Uterus (tissue), 4 donors: Measurements from ENCODE around the gene KDM5D. TPM values are rescaled to one million over a fixed set of nuclear protein-coding genes. Genes with fewer than 3 reads are reported as not detected.

Source experiments
- DNase-seq, 2 donors: peaks; one replicate each; pipeline ENCODE4 v3.0.0-alpha.2; 2019 to 2020
- H3K27ac ChIP-seq, 2 donors: fragments of 200-600 bp; sonication (generic); 1 replicate in 1 of 2; 2 replicates in 1 of 2; pipeline ENCODE4 v1.5.1; 2016 to 2018
- H3K27me3 ChIP-seq, 2 donors: fragments of 200-600 bp; sonication (generic); one replicate each; pipeline ENCODE4 v1.5.1; 2018 to 2019; ENCODE audit warnings: control low read depth in 1 of 2
- H3K36me3 ChIP-seq, 2 donors: fragments of 200-600 bp; sonication (generic); one replicate each; pipeline ENCODE4 v1.5.1; 2019; ENCODE audit warnings: control low read depth in 1 of 2
- H3K4me1 ChIP-seq, 2 donors: fragments of 200-600 bp; sonication (generic); one replicate each; pipeline ENCODE4 v1.5.1; 2018 to 2019; ENCODE audit warnings: control low read depth in 1 of 2
- H3K4me3 ChIP-seq, 2 donors: fragments of 200-600 bp; sonication (generic); 1 replicate in 1 of 2; 2 replicates in 1 of 2; pipeline ENCODE4 v1.5.1; 2018 to 2019; ENCODE audit warnings: mild to moderate bottlenecking in 1 of 2
- H3K9me3 ChIP-seq, 2 donors: fragments of 200-600 bp; sonication (generic); one replicate each; pipeline ENCODE4 v1.5.1; 2019; ENCODE audit warnings: control low read depth in 1 of 2
- POLR2A ChIP-seq, 2 donors: fragments of 450-650 bp; IDR thresholded peaks; one replicate each; pipeline ENCODE4 v1.6.1; 2016; ENCODE audit warnings: antibody characterized with exemption in 2 of 2, mild to moderate bottlenecking in 1 of 2, moderate library complexity in 1 of 2
- intact Hi-C: fragments of 100-400 bp; cut with DNase I; formaldehyde crosslinking; loops from one replicate; pipeline ENCODE4 v1.15.1; 2023; ENCODE audit warnings: low total_unique reads
- total RNA-seq, 4 donors: library from RNA; depleted of rRNA in 3 of 4; stranded (reverse); fragments of >200 nt in 3 of 4; gene quantifications; one replicate each; pipeline versions ENCODE4 v1.1.0 to v1.2.4, GENCODE V29; 2014 to 2023
- TF ChIP-seq, protein P1 (sequence below), 4 experiments: fragments of 200-600 bp in 2 of 4; fragments of 450-650 bp in 2 of 4; sonication (generic) in 2 of 4; IDR thresholded peaks; one replicate each; pipeline ENCODE4 v1.5.1; 2016 to 2019; ENCODE audit warnings: antibody characterized with exemption in 4 of 4, mild to moderate bottlenecking in 2 of 4, moderate library complexity in 1 of 4
- donor health status: DM: yes; HTN: yes; CAD: no.

Gene KDM5D
- total RNA-seq = not detected

DNA sequence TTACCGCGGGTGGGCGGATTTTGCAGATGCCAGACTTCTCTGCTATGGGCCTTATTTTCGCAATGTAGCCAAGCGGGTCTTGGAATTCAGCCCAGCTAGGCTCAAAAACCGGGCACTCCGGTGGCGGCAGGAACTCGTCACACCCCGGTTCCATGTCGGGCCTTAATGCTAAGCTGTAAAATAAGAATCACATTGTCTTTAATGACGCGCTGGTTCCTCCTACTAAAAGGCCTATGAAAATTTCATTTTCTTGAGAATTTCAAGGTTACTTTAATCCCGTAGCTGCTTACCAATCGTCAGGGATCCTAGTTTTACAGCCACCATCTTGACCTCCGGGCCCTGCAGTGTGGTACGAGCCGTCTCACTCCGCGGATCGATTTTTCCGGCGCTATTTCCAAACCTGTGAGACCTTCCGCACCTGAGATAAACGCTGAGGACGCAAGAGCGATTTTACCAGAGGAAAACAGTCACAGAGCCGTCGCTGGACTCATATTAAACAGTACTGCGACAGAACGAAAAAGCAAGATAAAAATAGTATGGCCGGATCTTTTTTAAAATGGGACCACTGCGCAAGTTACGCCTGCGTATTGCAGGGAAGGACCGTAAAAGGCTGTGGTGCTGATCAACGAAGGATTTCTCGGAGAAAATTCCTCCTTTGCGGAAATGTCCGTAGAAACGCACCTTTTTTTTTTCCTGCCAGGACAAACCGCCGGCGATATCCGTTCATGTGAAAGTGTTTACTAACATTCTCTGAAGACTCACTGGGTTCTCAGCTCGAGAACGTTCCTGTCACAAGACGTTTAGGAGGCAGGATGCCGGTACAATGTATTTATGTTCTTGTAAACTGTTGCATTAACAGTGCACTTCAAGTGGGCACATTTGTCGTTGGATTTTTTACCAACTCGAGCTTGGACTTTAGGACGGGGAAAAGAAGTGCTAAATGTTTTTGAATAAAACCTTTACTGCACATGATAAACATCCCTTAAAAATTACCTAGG is at the start of gene KDM5D:
Gene KDM5D, minus strand, starts transcription at position 346 of the 998 bp plus-strand sequence. Its CDS starts 192 bp downstream, at position 154.
- H3K27me3 ChIP-seq = no peaks in the 10 kb centered on the region
- no peaks in the 10 kb centered on the region for H3K9me3 ChIP-seq
- no peak for DNase-seq
- no peaks in the 10 kb centered on the region for H3K36me3 ChIP-seq
- H3K4me1 ChIP-seq = no peaks in the 10 kb centered on the region
- H3K4me3 ChIP-seq = no peak within 1 kb of the TSS
- TF ChIP-seq, protein P1, sequence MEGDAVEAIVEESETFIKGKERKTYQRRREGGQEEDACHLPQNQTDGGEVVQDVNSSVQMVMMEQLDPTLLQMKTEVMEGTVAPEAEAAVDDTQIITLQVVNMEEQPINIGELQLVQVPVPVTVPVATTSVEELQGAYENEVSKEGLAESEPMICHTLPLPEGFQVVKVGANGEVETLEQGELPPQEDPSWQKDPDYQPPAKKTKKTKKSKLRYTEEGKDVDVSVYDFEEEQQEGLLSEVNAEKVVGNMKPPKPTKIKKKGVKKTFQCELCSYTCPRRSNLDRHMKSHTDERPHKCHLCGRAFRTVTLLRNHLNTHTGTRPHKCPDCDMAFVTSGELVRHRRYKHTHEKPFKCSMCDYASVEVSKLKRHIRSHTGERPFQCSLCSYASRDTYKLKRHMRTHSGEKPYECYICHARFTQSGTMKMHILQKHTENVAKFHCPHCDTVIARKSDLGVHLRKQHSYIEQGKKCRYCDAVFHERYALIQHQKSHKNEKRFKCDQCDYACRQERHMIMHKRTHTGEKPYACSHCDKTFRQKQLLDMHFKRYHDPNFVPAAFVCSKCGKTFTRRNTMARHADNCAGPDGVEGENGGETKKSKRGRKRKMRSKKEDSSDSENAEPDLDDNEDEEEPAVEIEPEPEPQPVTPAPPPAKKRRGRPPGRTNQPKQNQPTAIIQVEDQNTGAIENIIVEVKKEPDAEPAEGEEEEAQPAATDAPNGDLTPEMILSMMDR (IDR thresholded peaks at IDR 0.05) = no peak
- no peak for TF ChIP-seq POLR2A (IDR thresholded peaks at IDR 0.05)
- no peak within 1 kb of the TSS for H3K27ac ChIP-seq
- intact Hi-C loops = no loop called here

- no peaks in the 10 kb centered on the region for H3K9me3 ChIP-seq
- no peak overlapping the region for H3K27ac ChIP-seq
- TF ChIP-seq, protein P1 (IDR thresholded peaks at IDR 0.05) = no peak
- TF ChIP-seq POLR2A (IDR thresholded peaks at IDR 0.05) = no peak
- H3K4me3 ChIP-seq = no peak overlapping the region
- H3K27me3 ChIP-seq = no peaks in the 10 kb centered on the region
- H3K4me1 ChIP-seq = no peaks in the 10 kb centered on the region
- DNase-seq = no peak
- intact Hi-C loops = no loop called here
- H3K36me3 ChIP-seq = no peaks in the 10 kb centered on the region
Measured at GRCh38 chrY:19768375-19768774, 23.8 kb upstream of the KDM5D start.

GRCh38 chrY:19743331-19743730 is 1.2 kb downstream of the KDM5D start:
- H3K4me3 ChIP-seq = no peak overlapping the region

GRCh38 chrY:19742153-19742552 is 2.4 kb downstream of the KDM5D start:
- no peak for DNase-seq
- Histone ChIP-seq H3K9me3 (no peaks in the 10 kb centered on the region), H3K4me1 (no peaks in the 10 kb centered on the region), H3K4me3 (no peak overlapping the region), H3K27me3 (no peaks in the 10 kb centered on the region), H3K27ac (no peak overlapping the region), H3K36me3 (no peaks in the 10 kb centered on the region)
- TF ChIP-seq, protein P1 (IDR thresholded peaks at IDR 0.05) = no peak
- no peak for TF ChIP-seq POLR2A (IDR thresholded peaks at IDR 0.05)
- intact Hi-C loops = no loop called here

More at GRCh38 chrY:19743331-19743730, 1.2 kb downstream of the KDM5D start:
- H3K4me1 ChIP-seq = no peaks in the 10 kb centered on the region
- no peak overlapping the region for H3K27ac ChIP-seq
- DNase-seq = no peak
- no peaks in the 10 kb centered on the region for H3K27me3 ChIP-seq
- TF ChIP-seq POLR2A (IDR thresholded peaks at IDR 0.05) = no peak
- TF ChIP-seq, protein P1 (IDR thresholded peaks at IDR 0.05) = no peak
- no peaks in the 10 kb centered on the region for H3K9me3 ChIP-seq
- H3K36me3 ChIP-seq = no peaks in the 10 kb centered on the region
- intact Hi-C loops = no loop called here

DNA sequence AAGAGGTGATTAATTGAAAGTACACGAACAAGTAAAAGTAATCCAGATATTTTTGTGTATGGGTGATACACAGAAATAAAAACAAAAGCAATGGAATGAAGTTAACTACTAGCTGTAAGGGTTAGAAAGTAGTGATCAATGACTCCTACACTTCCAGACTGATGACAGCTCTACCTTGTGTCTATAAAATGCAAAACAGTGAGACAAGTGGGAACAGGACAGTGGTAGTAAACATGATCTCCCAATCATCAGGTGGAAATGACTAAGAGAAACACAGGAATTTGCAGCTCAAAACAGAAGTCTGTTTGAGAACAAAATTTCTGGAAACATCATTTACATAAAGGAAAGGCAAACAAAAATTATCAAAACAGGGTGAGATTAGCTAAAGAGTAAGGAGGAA is 10.1 kb downstream of the KDM5D start:
- intact Hi-C loops = no loop called here
- Histone ChIP-seq H3K36me3 (no peaks in the 10 kb centered on the region), H3K27me3 (no peaks in the 10 kb centered on the region), H3K9me3 (no peaks in the 10 kb centered on the region), H3K27ac (no peak overlapping the region), H3K4me3 (no peak overlapping the region), H3K4me1 (no peaks in the 10 kb centered on the region)
- TF ChIP-seq, protein P1 (IDR thresholded peaks at IDR 0.05) = no peak
- no peak for TF ChIP-seq POLR2A (IDR thresholded peaks at IDR 0.05)
- no peak for DNase-seq
